Measurements from ENCODE around the gene SREBF1.

SREBF1 gene

GRCh38 chr17:17782523-17783115 is 54.2 kb downstream of the SREBF1 start:
- Histone ChIP-seq H3K9me3 (no peaks in the 10 kb centered on the region), H3K4me1 (peaks cover 38% of the 10 kb centered on the region), H3K4me3 (ENCODE audit: low read depth, low read length) (peak overlapping the region; percentile 58), H3K36me3 (no peaks in the 10 kb centered on the region), H3K27me3 (no peaks in the 10 kb centered on the region)
- no peak for DNase-seq
- no peak; the same call in 1 of the 2 replicates for TF ChIP-seq CTCF (IDR thresholded peaks at IDR 0.05; ENCODE audit: low read depth, low read length)

GRCh38 chr17:17781591-17782496 is 54.9 kb downstream of the SREBF1 start:
- no peaks in the 10 kb centered on the region for H3K36me3 ChIP-seq
- H3K9me3 ChIP-seq: no peaks in the 10 kb centered on the region
- peak; percentile 48 for DNase-seq
- H3K27me3 ChIP-seq: no peaks in the 10 kb centered on the region
- no peak for TF ChIP-seq CTCF (IDR thresholded peaks at IDR 0.05; ENCODE audit: low read depth, low read length)
- H3K4me3 ChIP-seq (ENCODE audit: low read depth, low read length): peak overlapping the region; percentile 58
- peaks cover 38% of the 10 kb centered on the region for H3K4me1 ChIP-seq

GRCh38 chr17:17780922-17781590 is 55.7 kb downstream of the SREBF1 start:
- no peak for DNase-seq
- Histone ChIP-seq H3K4me1 (peaks cover 31% of the 10 kb centered on the region), H3K9me3 (no peaks in the 10 kb centered on the region)

GRCh38 chr17:17779015-17779611 is 57.7 kb downstream of the SREBF1 start:
- Histone ChIP-seq H3K4me1 (peaks cover 12% of the 10 kb centered on the region), H3K36me3 (no peaks in the 10 kb centered on the region), H3K27me3 (no peaks in the 10 kb centered on the region), H3K4me3 (ENCODE audit: low read depth, low read length) (no peak overlapping the region), H3K9me3 (no peaks in the 10 kb centered on the region)
- no peak for TF ChIP-seq CTCF (IDR thresholded peaks at IDR 0.05; ENCODE audit: low read depth, low read length)
- no peak for DNase-seq

More at GRCh38 chr17:17780922-17781590, 55.7 kb downstream of the SREBF1 start:
- Histone ChIP-seq H3K27me3 (no peaks in the 10 kb centered on the region), H3K36me3 (no peaks in the 10 kb centered on the region), H3K4me3 (ENCODE audit: low read depth, low read length) (no peak overlapping the region)
- TF ChIP-seq CTCF (IDR thresholded peaks at IDR 0.05; ENCODE audit: low read depth, low read length): no peak

GRCh38 chr17:17778308-17779014 is 58.3 kb downstream of the SREBF1 start:
- DNase-seq: peak; percentile 39
- H3K9me3 ChIP-seq: no peaks in the 10 kb centered on the region
- H3K4me3 ChIP-seq (ENCODE audit: low read depth, low read length): no peak overlapping the region
- no peaks in the 10 kb centered on the region for H3K27me3 ChIP-seq
- peaks cover 9% of the 10 kb centered on the region for H3K4me1 ChIP-seq
- no peaks in the 10 kb centered on the region for H3K36me3 ChIP-seq
- TF ChIP-seq CTCF (IDR thresholded peaks at IDR 0.05; ENCODE audit: low read depth, low read length): no peak

Measured in BE2C (cell line).